ENCODE data around the gene SPATA6. TPM values are rescaled to one million over a fixed set of nuclear protein-coding genes. Genes with fewer than 3 reads are reported as not detected.

The SPATA6 gene
- total and polyA plus RNA-seq, 2 of the 4 experiments (the other 2 are of a cell fraction): 1.1 to 2.0 TPM

- Histone ChIP-seq H4K91ac (ENCODE audit: insufficient read depth, low read depth, low read length) (no peak overlapping the region), H2AK9ac (replicated peaks; ENCODE audit: low read depth, low read length, poor library complexity) (no peak overlapping the region), H3K23ac (ENCODE audit: low read depth, low read length) (no peak overlapping the region), H3K4me1 (ENCODE audit: control insufficient read depth, insufficient read depth, low read length) (no peaks in the 10 kb centered on the region), H3K9me3 (ENCODE audit: control insufficient read depth, insufficient read depth, low read length) (no peaks in the 10 kb centered on the region), H3K14ac (replicated peaks; ENCODE audit: low read depth, low read length) (no peak overlapping the region), H3K4me3 (ENCODE audit: insufficient read depth, low read depth, low read length) (no peak overlapping the region), H2BK5ac (ENCODE audit: low read depth, low read length, poor library complexity, severe bottlenecking) (no peak overlapping the region), H2BK15ac (ENCODE audit: low read depth, low read length) (no peak overlapping the region), H3K27ac (ENCODE audit: insufficient read depth, low read length) (no peak overlapping the region), H3K79me1 (ENCODE audit: low read depth in 1 of 2, low read length in 2 of 2) (no peaks in the 10 kb centered on the region), H3K56ac (ENCODE audit: extremely low read depth, insufficient read depth, low read length) (no peak overlapping the region), H2AFZ (replicated peaks; ENCODE audit: low read length, poor library complexity) (no peak overlapping the region), H4K8ac (ENCODE audit: low read depth in 2 of 2, low read length in 2 of 2) (no peak overlapping the region), H3K9me1 (ENCODE audit: insufficient read depth, low read length) (no peaks in the 10 kb centered on the region), H3K36me3 (ENCODE audit: control insufficient read depth, insufficient read depth, low read length) (no peaks in the 10 kb centered on the region), H2BK20ac (ENCODE audit: low read depth, low read length) (no peak overlapping the region), H2AK5ac (ENCODE audit: low read depth, low read length) (no peak overlapping the region), H3K27me3 (ENCODE audit: control insufficient read depth, insufficient read depth, low read length) (no peaks in the 10 kb centered on the region), H3K9ac (ENCODE audit: low read depth, low read length) (no peak overlapping the region), H3K4ac (ENCODE audit: low read depth, low read length) (no peak overlapping the region), H3K4me2 (ENCODE audit: low read depth, low read length) (no peak overlapping the region), H4K20me1 (ENCODE audit: insufficient read depth, low read length) (no peaks in the 10 kb centered on the region), H3K18ac (ENCODE audit: low read depth, low read length) (no peak overlapping the region), H4K5ac (ENCODE audit: low read depth, low read length) (no peak overlapping the region), H2BK120ac (ENCODE audit: low read depth, low read length) (no peak overlapping the region)
- intact Hi-C loops (cut with micrococcal nuclease) (no loop called here), dilution Hi-C loops (cut with HindIII; ENCODE audit: low sequenced_read_pairs, unreplicated experiment) (no loop called here), in situ Hi-C loops (cut with MboI; ENCODE audit: low sequenced_read_pairs) (no loop called here)
- ChIA-PET POLR2A (ENCODE audit: unreplicated experiment) (no interaction called here), CTCF (no interaction called here)
- TF ChIP-seq, protein P1, sequence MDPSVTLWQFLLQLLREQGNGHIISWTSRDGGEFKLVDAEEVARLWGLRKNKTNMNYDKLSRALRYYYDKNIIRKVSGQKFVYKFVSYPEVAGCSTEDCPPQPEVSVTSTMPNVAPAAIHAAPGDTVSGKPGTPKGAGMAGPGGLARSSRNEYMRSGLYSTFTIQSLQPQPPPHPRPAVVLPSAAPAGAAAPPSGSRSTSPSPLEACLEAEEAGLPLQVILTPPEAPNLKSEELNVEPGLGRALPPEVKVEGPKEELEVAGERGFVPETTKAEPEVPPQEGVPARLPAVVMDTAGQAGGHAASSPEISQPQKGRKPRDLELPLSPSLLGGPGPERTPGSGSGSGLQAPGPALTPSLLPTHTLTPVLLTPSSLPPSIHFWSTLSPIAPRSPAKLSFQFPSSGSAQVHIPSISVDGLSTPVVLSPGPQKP (IDR thresholded peaks at IDR 0.05; ENCODE audit: borderline replicate concordance, low read depth, low read length): no peak
- DNase-seq: no peak
- no peak for ATAC-seq (ENCODE audit: low read depth)
- BruUV-seq (replicated peaks): no TSS peak
- WGBS, 2 experiments (ENCODE audit: extremely low coverage in 2 of 2, insufficient read length in 1 of 2): no CpG with 5 or more reads among the region's 4 CpGs
Observed at GRCh38 chr1:48338257-48338656, 133.7 kb downstream of the SPATA6 start.
